HG03064 (cell line): ENCODE data around the gene SLC9A6.
"Not testable (repeated sequence)": the region's sequence is repeated elsewhere in the genome, so short reads cannot be mapped to it uniquely, and the experiment has no call there.

Experiments
- ATAC-seq: cut with Tn5 transposase; IDR thresholded peaks from one replicate; pipeline ENCODE4 v1.9.1; 2021; ENCODE audit warnings: low read depth; ENCODE audit not compliant: unreplicated experiment

The SLC9A6 gene

DNA sequence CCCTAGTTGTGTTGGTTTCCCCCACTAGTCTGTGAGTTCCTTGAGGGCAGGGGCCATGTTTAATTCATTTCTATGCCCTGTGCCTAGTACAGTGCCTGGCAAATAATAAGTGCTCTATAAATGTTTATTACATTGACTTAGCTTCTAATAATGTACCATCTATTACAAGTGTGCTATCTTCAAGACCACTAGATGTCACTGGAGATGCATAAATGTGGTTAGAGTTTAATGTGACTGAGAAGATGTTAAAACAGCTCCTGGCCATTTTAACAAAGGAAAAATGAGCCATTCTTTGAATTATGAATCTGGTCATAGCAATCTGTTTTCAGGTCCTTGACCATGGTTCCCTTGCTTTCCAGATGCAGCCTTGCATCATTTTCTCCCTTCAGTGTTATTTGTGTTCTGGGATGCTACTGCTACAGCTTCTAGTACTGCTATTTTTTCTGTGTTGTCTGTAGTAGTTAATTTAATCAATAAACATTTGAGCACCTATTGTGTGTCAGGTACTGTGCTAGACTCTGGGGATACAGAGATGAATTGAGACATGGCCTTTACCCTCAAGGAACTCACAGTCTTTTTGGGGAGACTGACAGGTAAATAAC is 43.2 kb downstream of the SLC9A6 start:
- no peak for ATAC-seq

DNA sequence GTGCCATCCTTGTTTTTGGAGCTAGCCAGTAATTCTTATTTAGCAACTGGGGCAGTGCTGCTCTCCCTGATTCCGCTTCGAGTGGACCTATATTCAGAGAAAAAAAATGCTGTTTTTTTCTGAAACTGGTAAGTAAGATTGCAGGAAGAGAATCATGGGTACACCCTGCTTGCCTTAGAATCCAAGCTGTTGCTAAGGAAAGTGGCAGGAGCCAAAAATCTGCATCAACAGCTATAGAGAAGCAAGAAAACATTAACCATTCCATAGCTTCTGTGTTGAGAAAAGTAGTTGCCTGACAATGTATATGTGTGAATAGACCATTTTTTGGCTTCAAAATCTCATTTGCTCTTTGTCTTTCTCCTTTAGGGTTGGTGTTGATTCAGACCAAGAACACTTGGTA is 44.5 kb downstream of the SLC9A6 start:
- ATAC-seq, result no peak

DNA sequence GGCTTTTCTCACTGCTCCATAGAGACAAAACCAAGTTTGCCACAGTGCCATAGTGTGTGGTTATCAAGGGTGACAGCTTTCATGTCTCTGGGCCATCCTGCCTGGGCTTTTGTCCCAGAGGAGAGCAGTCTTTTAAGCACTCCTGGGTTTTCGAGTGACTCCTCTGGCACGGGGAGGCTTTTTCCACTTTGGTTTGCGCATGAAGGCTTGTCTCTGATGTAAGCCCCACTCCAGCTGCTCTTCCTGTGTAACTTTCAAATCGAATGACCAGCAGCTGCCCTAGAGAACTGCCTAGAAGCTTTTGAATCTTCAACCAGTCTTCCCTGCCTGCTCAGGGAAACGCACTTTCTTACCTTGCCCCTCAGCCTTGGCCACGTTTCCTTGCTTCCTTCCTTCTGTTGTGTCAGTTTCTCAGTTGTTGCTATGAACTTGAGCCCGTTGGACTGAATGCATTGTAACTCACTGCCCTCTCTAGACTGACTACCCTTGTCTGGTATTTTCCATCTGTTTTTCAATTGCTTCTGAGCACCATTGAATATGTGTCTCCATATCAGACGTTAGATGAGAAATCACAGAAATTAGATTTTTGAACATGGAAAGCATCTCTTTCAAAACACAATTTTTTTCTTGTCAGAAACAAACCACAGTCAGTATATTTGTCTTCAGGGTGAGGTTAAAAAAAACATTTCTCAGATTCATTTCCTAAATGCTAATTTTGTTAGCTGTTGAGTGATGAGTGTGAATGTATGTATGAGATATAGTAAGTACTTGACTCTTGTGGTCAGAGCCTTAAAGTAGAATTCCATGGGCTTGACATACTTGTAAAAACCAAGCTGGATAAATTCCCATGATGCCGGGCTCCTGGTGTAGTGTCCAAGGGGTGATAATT is 45.3 kb downstream of the SLC9A6 start:
- no peak for ATAC-seq

DNA sequence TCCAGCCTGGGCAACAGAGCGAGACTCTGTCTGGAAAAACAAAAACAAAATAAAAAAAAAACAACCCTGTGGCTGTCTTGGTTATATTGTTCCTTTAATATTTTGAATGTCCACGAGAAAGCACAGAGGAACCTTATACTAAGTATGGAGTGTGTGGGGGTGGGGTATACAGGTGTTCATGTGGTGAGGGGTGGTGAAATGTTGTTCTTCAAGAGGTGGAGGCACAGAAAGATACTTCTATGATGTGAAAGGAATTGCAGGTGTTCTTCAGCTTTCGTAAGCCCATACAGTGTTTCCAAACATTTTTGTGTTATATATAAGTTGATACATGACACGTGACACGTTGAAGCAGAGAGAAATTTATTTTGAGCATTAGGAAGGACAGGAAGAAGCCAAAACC is 46.4 kb downstream of the SLC9A6 start:
- ATAC-seq, result no peak

DNA sequence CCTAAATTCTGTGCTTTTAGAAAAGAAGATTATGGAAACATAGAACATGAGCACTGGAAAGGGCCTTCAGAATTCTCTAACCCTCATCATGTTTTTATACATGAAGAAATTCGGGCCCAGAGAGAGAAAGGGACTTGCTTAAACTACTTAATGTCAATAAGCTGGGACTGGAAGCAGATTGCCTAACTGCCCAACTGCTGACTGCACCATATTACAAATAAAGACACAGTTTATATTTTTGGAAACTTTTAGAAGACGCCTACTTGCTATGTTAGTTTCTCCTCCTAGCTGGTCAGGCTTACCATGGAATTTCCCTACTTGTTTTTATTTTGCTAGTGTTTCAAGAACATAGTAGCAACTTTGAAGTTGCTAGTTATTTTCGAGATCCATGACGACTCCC is 47.1 kb downstream of the SLC9A6 start:
- no peak for ATAC-seq

DNA sequence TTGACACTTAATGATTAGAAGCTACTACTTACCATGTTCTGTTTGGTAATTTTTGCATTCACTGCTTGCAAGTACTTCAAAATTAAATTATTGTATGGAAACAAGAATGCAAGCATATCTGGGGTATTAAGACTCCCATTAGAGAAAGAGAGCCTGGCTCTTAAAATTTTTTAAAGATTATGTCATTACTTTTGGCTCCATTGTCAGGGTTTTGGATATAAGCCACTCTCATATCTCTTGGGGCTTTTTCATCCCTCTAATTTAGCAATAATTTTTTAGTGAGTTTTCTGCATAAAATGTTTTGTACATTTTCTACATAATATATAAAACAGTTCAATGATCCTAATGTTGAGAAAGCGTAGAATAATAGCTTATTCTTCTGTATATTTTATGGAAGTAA is 49.4 kb downstream of the SLC9A6 start:
- no peak for ATAC-seq

DNA sequence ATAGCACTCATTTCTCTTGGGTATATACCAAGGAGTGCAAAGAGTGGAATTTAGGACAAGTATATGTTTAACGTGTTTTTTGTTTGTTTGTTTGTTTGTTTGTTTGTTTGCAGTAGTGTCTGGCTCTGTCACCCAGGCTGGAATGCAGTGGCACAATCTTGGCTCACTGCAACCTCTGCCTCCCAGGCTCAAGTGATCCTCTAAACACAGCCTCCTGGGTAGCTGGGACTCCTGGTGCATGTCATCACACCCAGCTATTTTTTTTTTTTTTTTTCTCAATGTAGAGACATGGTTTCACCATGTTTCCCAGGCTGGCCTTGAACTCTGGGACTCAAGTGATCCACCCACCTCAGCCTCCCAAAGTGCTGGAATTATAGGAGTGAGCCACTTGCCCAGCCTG is 50.4 kb downstream of the SLC9A6 start:
- no peak for ATAC-seq

DNA sequence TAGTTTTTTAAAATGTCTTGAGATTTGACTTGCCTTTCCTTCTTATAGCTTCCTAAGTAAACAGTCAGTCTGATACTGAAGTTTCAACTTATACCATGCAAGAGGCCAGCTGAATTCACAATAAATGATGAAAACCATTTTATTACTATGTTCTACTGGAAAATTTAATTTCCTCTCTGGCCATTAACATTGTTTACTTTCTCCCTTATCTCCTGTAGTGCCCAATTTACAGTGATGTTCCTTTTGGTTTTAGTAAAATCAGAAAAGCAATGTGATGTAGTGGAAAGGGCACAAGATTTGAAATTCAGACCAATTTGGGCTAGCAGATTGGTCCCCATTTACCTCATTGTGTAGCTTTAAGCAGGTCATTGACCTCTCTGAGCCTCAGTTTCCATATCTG is 54.2 kb downstream of the SLC9A6 start:
- ATAC-seq, result no peak

DNA sequence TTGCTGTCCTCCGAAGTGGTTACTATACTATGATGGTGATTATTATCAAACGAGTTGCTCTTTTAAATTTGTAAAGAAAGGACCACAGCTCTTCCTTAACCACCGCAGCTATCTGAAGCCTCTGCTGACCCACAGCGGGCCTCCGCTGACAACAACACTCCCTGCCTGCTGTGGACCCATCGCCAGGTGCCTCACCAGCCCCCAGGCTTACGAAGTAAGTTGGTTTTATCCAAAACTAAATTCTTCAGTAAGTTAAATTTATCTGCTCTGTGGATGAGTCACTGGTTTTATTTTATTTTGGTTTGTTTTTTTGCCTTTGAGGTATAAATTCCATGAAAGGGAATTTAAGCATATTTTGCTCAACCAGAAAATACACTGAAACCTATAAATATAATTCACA is 54.7 kb downstream of the SLC9A6 start:
- ATAC-seq, result no peak

DNA sequence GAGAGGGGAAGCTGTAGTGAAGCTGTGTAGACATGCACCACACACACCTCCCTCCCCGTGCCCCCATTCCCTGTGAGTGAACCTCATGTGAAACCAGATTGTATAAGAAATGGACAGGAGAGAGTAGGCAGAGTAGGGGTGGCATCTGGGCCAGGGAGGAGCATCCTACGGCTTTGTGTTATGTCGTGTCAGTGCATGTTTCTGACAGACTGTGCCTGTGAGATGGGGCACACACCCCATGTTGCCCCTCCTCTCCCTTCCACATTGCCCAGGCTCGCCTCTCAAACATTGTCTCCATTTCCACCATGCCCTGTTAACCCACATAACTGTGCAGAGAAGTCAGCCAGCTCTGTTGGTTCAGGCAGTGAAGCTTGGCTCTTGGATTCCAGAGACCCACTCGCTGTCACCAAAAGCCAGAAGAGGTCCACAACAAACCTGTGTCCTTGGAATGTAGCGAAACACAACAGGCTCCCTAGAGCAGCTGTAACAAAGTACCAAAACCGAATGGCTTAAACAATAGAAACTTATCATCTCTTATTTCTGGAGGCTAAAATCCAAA is 56.1 kb downstream of the SLC9A6 start:
- ATAC-seq, result no peak

DNA sequence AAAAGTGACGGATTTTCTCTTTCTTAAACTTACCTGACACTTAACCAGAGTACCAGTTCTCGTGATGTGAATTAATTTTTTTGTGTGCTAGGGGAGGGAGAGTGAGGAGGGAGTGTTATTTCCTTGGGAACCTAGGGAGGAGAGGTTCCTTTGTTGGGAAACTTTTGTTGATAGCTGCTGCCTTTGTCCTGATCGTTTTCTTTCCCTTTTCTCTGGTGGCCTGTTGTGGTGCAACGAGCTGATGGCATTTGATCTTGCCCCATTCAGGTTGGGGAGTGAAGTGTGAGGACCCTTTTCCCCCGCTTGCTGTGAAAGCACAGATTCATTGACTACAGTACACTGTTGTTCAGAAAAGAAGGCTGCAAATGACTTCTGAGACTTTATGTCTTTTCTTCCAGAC is 59.8 kb downstream of the SLC9A6 start:
- ATAC-seq, result no peak

DNA sequence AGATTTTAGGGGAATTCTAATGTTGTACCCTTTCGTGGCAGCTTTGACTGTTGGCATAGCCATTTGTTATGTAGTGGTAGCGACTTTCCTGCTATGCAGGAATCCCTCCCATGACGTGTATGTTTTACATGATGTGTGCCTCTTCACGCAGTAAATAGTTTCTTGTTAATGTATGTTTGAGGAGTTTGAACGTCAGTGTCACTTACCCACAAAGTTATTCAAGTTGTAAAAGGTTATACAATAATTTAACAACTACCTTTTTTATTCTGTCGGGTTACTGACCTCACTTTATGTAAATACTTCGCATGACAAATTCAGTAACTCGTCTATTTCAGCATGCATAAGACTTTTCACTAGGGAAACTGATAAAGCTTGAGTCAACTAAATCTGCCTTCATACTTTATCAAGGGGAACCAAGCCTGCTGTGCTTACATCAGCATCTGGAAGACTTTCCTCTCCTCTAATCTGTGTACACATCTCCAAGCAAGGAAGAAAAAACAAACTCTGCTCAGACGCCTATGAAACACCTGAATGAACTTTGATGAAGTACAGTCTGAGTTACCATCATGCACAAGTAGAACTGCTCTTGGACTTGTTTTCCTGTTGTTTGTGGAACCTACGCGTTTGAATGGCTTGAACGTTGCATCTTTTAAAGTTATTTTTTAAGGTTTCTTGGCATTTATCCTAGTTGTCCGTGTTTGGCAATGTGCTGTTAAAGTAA is 61.2 kb downstream of the SLC9A6 start:
- no peak for ATAC-seq

DNA sequence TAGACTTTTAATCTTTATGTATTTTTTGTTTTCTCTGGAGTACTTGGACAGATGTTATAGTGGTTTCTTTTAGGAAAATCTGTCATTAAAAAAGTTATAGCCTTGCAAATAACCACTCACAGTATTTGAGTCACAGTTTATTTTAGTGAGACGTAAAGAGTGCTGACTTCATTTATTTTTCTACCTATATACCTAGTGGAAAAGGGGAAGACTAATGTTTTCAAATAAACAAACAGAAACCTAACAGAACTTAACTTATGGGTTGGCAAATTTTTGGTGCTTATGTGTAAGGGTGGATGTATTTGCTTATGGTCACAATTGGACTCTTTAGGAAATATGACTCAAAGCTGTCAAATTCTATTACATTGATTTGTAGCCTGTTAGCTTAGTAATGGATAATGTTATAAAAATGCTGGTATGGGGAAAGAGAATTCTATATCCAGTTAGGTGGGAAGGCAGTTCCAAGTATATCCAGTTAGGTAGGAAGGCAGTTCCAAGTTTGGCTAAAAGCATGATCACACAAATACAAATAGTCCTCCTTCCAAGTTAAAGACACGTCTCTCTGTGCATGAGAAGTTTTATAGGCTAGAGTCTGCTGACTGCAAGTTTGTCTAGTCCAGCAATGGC is 61.9 kb downstream of the SLC9A6 start:
- no peak for ATAC-seq

DNA sequence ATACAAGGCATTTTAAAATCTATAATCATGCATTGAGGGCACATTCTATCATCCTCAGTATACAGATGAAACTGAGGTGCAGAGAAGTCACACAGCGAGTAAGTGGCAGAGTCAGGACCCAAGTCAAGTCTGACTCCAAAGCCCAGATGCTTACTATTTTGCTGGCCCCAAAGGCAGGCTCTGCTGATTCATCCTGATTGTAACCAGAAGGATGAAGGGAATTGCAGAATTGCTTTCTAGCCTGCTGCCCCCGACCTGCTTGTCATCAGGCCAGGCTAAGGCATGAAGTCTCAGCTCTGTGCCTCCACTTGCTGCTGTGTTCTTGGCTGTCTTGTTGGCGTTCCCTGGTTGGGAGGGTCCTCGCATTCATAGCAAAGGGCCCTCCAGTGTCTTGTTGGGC is 62.7 kb downstream of the SLC9A6 start:
- no peak for ATAC-seq

DNA sequence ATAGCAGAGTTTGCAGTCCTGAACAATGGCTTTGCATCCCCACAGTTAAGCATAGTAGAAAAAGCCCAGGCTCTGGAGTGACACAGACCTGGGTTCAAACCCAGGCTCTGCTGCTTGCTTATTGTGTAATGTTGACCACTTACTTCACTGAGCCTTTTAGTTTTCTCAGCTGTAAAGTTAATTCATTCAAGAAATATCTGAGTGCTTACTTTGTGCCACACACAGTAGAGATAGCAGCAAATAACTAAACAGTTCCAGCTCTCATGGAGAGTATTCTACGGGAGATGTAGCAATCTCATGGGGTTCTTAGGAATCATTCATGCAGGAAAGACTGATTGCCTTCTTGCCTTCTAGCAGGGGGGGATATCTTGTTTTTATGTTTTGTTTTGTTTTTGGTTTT is 63.2 kb downstream of the SLC9A6 start:
- ATAC-seq, result no peak

DNA sequence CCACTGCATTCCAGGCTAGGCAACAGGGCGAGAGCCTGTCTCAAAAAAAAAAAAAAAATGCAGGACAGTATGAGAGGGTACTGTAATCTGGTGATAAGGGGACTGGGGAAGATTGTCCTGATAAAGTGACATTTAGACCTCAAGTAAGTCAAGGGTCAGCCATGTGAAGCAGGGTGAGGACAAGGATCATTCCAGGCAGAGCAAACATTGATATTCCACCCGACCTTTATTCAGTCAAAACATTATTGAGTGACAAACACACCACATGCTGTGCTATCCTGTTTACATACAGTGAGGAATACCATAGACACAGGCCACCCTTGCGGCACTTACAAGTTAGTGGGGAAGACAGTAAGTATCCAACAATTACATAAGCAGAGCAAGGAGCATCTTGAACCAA is 64.4 kb downstream of the SLC9A6 start:
- ATAC-seq, result no peak

DNA sequence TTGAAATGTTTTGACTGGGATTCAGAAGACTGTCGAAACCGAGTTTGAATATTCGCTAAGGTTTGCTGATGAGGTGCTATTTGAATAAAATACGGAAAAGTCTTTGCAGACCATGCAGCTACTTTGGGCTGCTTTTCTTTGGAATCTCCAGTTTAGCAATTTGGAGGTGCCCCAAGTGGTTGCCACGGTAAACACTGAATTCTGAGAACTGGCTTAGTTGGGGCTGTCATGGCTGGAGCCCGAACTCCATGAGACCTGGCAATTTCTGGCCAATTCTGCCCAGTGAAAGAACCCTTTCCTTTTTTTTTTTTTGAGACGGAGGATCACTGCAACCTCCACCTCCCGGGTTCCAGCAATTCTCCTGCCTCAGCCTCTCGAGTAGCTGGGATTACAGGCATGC is 65.6 kb downstream of the SLC9A6 start:
- not testable (repeated sequence) for ATAC-seq

DNA sequence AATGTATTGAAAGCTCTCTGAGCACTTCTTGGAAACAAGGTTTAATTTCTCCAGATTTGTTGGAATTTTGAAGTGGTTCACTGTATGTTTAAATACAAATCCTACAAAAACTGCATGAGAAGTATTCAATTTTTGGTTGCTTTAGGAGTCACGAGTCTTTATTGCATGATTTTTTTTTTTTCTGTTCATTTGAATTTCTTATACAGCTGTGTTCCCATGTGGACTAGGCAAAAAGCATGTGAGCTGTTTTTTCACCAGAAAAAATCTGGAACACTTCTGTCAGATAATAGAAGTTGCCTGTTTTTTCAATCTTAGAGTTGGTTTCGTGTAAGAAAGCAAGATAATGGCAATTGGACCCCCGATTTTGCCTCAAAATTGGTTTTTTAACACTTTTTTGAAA is 66.4 kb downstream of the SLC9A6 start:
- ATAC-seq, result no peak

DNA sequence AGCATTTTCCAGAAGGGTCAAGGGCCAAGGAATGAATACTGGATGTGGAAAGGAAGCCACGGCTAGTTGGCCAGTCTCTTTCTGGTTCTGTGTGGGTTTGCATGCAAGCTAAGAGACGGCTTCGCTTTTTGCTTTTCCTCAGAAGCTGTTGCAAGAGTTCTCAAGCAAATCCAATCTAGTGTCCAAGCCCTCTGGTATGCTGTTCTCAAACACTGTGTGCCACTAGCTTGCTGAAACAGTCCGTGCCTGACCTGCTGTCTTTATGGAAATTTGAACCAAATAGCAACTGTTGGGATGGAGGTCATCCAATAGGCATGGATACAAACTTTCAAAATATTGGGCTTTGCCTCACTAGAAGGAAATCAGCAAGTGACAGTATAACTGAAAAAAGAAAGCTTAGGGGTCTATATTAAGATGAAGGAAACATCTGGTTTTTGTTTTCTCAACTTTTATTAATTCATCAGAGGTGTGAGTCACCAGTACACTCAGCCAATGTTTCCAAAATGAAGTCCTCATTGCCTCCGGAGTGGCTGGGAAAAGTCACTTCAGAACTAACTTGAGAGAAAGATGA is 70.5 kb downstream of the SLC9A6 start:
- no peak for ATAC-seq

DNA sequence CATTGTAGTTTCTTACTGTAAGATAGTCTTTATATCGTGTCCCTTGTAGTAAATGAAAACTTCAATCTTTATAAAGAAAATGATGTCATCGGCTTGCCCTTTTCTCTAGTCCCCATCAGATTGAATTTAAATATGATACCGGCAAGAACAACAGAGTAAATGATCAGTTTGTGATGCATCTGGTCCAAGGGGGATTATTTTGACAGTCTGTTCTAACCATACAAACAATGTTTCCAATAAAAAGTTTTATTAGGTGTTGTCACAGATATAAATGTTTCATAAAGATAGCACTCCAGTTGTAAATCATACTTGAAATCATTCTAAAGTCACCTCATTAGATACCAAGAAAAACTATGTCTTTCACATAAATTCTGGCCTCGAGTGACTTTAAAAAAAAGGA is 72.3 kb downstream of the SLC9A6 start:
- ATAC-seq, result no peak

DNA sequence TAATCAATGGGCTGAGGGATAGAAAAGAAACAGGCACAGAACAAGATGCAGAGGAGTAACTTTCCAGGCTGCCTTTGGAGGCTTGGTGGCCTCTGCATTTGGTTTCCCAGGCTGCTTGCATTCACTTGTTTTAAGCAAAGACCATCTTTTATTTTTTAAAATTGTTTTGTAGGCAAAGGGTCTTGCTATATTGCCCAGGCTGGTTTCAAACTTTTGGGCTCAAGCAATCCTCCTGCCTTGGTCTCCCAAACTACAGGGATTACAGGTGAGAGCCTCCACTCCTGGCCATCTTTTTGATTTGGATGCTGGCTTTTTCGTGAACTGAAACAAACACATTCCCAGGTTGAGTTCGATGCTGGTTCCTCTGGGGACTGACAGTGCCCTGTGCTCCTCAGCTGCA is 74.1 kb downstream of the SLC9A6 start:
- ATAC-seq, result no peak
